ENCODE measurements around the gene RBM6. TPM values are rescaled to one million over a fixed set of nuclear protein-coding genes. Genes with fewer than 3 reads are reported as not detected.

Gene RBM6
- total RNA-seq, 4 donors from 2014 or later, result 57.9 to 100 (median 66.9) TPM

DNA sequence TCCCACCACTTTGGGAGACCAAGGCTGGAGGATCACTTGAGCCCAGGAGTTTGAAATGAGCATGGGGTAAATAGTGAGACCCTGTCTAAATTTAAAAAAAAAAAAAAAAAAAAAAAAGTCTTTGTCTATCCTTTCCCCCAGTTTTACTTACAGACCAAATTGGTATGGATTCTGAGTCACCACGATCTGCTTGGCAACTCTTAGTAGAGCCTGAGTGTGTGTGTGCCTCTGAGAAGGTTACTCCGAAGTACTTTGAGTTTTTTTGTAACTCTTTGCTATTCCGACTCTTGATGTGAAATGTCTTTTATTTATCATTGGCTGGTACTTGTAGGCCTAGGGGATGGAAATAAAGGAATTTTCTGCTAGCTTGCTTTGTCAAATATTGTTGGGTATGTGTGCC is 63.3 kb downstream of the RBM6 start:
- peaks cover 0 to 73% (median 41%) of the 10 kb centered on the region in 4 donors for H3K36me3 ChIP-seq
- TF ChIP-seq POLR2A (IDR thresholded peaks at IDR 0.05; ENCODE audit: low read depth), result no peak
- TF ChIP-seq, protein P1, sequence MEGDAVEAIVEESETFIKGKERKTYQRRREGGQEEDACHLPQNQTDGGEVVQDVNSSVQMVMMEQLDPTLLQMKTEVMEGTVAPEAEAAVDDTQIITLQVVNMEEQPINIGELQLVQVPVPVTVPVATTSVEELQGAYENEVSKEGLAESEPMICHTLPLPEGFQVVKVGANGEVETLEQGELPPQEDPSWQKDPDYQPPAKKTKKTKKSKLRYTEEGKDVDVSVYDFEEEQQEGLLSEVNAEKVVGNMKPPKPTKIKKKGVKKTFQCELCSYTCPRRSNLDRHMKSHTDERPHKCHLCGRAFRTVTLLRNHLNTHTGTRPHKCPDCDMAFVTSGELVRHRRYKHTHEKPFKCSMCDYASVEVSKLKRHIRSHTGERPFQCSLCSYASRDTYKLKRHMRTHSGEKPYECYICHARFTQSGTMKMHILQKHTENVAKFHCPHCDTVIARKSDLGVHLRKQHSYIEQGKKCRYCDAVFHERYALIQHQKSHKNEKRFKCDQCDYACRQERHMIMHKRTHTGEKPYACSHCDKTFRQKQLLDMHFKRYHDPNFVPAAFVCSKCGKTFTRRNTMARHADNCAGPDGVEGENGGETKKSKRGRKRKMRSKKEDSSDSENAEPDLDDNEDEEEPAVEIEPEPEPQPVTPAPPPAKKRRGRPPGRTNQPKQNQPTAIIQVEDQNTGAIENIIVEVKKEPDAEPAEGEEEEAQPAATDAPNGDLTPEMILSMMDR (IDR thresholded peaks at IDR 0.05), result no peak
- TF ChIP-seq EP300 (IDR thresholded peaks at IDR 0.05), result no peak
- TF ChIP-seq POLR2AphosphoS5 (IDR thresholded peaks at IDR 0.05), result no peak
- no peaks in the 10 kb centered on the region for H3K9me3 ChIP-seq
- H3K4me1 ChIP-seq, result no peaks in the 10 kb centered on the region
- intact Hi-C loops (cut with DNase I), result no loop called here
- no peak overlapping the region for H3K4me3 ChIP-seq
- H3K27me3 ChIP-seq, result no peaks in the 10 kb centered on the region
- WGBS, result 93% methylated on average over 3 of the region's 3 CpGs
- DNase-seq (ENCODE audit: extremely low spot score), result no peak
- no peak overlapping the region for H3K27ac ChIP-seq (replicated peaks in 1 of 4)

DNA sequence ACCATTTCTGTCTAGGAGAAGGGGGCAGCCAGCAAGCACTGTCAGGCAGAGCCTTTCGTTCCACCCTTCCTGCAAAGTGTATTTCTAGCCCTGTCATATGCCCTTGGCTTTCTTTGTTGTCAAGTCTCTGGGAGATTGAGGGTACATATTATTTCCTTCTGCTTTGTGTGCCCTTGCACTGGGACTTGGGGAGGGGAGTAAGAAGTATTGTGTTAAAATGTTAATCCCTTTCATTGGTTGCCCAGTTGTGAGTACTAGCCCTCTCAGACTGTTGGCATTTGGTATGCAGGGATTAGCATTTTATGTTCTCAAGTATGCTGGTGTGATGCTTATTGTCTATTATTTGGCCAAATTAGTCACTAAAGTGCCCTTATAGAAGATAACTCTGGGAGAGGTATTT is 63.9 kb downstream of the RBM6 start:
- H3K4me1 ChIP-seq, result no peaks in the 10 kb centered on the region
- no peak overlapping the region for H3K27ac ChIP-seq (replicated peaks in 1 of 4)
- H3K36me3 ChIP-seq, result peaks cover 0 to 67% (median 39%) of the 10 kb centered on the region in 4 donors
- H3K9me3 ChIP-seq, result no peaks in the 10 kb centered on the region
- no peak overlapping the region for H3K4me3 ChIP-seq
- H3K27me3 ChIP-seq, result no peaks in the 10 kb centered on the region
- intact Hi-C loops (cut with DNase I), result no loop called here
- TF ChIP-seq EP300 (IDR thresholded peaks at IDR 0.05), result no peak
- no peak for TF ChIP-seq POLR2A (IDR thresholded peaks at IDR 0.05; ENCODE audit: low read depth)
- TF ChIP-seq, protein P1 (IDR thresholded peaks at IDR 0.05), result no peak
- no peak for TF ChIP-seq POLR2AphosphoS5 (IDR thresholded peaks at IDR 0.05)
- 0% methylated on average over 1 of the region's 1 CpG for WGBS
- DNase-seq (ENCODE audit: extremely low spot score), result no peak

DNA sequence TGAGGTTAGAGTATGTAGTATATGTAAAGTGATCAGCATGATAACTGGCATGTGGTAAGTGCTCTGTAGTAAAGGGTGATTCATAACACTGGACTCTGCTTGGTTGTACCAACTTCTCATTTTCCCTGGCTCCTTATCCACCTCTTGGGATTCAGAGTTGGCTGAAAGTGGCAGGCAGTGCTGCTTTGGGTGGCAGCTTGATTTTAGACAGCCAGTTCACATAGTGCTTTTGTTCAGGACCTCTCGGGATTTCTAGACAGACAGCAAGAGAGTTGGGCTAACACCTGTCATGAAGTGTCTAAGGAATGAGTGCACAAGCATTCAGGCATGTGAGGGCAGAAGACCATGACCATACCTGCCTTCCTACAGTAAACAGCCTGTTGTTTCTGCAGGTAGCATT is 69.0 kb downstream of the RBM6 start:
- Histone ChIP-seq H3K36me3 (peaks cover 6 to 40% (median 23%) of the 10 kb centered on the region in 4 donors), H3K9me3 (no peaks in the 10 kb centered on the region), H3K4me3 (no peak overlapping the region), H3K27ac (replicated peaks in 1 of 4) (no peak overlapping the region), H3K4me1 (peaks cover 0 to 8% (median 1%) of the 10 kb centered on the region in 4 donors), H3K27me3 (no peaks in the 10 kb centered on the region)
- intact Hi-C loops (cut with DNase I), result no loop called here
- DNase-seq (ENCODE audit: extremely low spot score), result no peak
- WGBS, result 100% methylated on average over 1 of the region's 1 CpG
- TF ChIP-seq EP300 (IDR thresholded peaks at IDR 0.05) (no peak), POLR2A (IDR thresholded peaks at IDR 0.05; ENCODE audit: low read depth) (no peak), POLR2AphosphoS5 (IDR thresholded peaks at IDR 0.05) (no peak)
- TF ChIP-seq, protein P1 (IDR thresholded peaks at IDR 0.05), result no peak

DNA sequence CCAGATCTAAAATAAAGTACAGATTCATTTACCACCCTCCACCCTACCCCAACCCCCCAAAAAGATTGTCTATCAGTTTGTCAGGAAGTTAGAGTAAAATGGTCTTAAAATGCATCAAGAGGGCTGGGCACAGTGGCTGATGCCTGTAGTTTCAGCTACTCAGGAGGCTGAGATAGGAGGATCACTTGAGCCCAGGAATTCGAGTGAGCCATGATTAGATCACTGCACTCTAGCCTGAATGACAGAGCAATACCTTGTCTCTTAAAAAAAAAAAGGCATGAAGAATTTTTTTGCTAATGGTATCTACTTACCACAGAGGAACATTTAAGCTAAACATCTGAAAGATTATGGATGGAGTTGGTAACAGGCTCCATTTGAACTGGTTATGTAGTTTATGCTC is 71.0 kb downstream of the RBM6 start:
- Histone ChIP-seq H3K4me3 (no peak overlapping the region), H3K4me1 (peaks cover 0 to 14% (median 9%) of the 10 kb centered on the region in 4 donors), H3K27me3 (no peaks in the 10 kb centered on the region), H3K27ac (replicated peaks in 1 of 4) (no peak overlapping the region), H3K36me3 (peaks cover 6 to 36% (median 22%) of the 10 kb centered on the region in 4 donors), H3K9me3 (no peaks in the 10 kb centered on the region)
- TF ChIP-seq POLR2AphosphoS5 (IDR thresholded peaks at IDR 0.05), result no peak
- TF ChIP-seq, protein P1 (IDR thresholded peaks at IDR 0.05), result no peak
- DNase-seq (ENCODE audit: extremely low spot score), result no peak
- intact Hi-C loops (cut with DNase I), result no loop called here
- 50% methylated on average over 1 of the region's 1 CpG for WGBS

DNA sequence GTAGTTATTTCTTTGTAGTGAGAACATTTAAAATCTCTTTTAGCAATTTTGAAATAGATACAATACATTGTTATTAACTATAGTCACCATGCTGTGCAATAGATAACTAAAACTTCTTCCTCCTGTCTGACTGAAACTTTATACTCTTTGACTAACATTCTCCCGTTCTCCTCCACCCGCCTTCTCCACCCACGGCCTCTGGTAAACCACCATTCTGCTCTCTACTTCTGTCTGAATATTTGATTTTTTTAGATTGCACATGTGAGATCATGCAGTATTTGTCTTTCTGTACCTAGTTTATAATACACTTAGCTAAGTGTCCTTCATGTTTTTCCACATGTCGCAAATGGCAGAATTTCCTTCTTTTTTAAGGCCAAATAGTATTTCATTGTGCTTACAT is 76.0 kb downstream of the RBM6 start:
- intact Hi-C loops (cut with DNase I), result no loop called here
- DNase-seq (ENCODE audit: extremely low spot score), result no peak
- Histone ChIP-seq H3K9me3 (no peaks in the 10 kb centered on the region), H3K4me3 (no peak overlapping the region), H3K4me1 (peaks cover 0 to 14% (median 9%) of the 10 kb centered on the region in 4 donors), H3K27me3 (no peaks in the 10 kb centered on the region), H3K27ac (replicated peaks in 1 of 4) (no peak overlapping the region), H3K36me3 (peaks cover 12 to 28% (median 25%) of the 10 kb centered on the region in 4 donors)
- WGBS, result 98% methylated on average over 4 of the region's 4 CpGs
- TF ChIP-seq EP300 (IDR thresholded peaks at IDR 0.05) (no peak), POLR2AphosphoS5 (IDR thresholded peaks at IDR 0.05) (no peak), POLR2A (IDR thresholded peaks at IDR 0.05; ENCODE audit: low read depth) (no peak)
- TF ChIP-seq, protein P1 (IDR thresholded peaks at IDR 0.05), result no peak

Measured in esophagus muscularis mucosa (tissue), 4 donors.